GM12874 (cell line): ENCODE results near the gene ZNF441.

Experiments
- CTCF ChIP-seq: IDR thresholded peaks from 2 replicates; pipeline ENCODE4 v1.5.1; 2011; ENCODE audit warnings: low read depth, mild to moderate bottlenecking, control low read depth, low read length, moderate library complexity; ENCODE audit not compliant: insufficient read depth

The ZNF441 gene

GRCh38 chr19:11806354-11807098, 39.7 kb downstream of the ZNF441 start:
- no peak for TF ChIP-seq CTCF

DNA sequence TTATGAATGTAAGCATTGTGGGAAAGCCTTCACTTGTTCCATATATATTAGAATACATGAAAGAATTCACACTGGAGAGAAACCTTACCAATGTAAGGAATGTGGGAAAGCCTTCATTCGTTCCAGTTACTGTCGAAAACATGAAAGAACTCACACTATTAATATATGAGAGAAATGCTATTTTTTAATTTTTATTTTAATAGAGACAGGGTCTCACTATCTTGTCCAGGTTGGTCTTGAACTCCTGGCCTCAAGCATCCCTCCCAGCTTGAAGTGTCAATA, 40.2 kb downstream of the ZNF441 start:
- TF ChIP-seq CTCF, result no peak

DNA sequence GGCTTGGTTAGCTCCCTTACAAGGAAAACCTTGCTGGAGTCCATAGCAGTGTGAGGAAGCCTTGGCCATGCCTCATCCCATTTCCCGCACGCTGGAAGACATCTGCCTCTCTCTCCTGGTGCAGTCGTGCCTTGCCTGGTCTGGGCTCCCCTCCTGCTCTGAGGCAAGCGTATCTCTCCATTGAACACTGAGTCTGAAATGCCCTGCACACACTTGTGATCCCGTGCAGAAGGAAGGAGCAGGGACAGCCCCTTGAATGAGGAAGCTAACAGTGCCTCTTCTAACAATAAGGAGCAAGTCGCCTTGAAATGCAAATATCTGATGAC, 46.9 kb downstream of the ZNF441 start:
- no peak for TF ChIP-seq CTCF

DNA sequence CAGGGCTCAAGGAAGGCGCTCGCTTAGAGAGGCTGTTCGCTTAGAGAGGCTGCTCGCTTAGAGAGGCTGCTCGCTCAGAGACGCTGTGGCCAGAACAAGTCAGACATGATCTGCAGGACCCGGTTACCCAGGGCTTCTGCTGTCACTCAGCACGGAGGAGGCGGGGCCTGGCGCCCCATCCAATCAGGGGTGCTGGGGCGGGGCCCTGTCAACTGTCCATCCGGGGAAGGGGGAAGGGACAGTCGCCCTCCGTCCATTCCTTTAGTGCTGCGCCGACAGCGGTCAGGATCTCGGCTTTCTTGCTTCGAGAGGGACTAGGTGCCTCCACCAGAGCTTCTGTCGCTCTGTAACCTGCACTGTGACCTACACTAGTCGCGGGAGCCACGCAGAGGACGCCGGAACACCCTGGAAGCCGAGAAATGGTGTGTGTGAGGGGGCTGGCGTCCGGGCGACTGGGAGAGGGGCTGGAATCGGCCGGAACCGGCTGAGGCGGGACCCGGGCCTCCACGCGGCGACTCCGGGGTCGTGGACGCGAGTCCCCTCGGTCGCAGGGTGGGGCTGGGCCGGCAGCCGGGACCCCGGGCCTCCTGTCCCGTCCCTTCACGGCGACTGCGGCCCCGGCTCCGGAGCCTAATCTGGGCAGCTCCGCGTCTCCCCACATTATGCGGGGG, 47.4 kb downstream of the ZNF441 start, which contains the start of gene ZNF440:
Gene ZNF440, plus strand, starts transcription at position 245 of the 671 bp plus-strand sequence. Its CDS starts 175 bp downstream, at position 420.
- TF ChIP-seq CTCF, result no peak

DNA sequence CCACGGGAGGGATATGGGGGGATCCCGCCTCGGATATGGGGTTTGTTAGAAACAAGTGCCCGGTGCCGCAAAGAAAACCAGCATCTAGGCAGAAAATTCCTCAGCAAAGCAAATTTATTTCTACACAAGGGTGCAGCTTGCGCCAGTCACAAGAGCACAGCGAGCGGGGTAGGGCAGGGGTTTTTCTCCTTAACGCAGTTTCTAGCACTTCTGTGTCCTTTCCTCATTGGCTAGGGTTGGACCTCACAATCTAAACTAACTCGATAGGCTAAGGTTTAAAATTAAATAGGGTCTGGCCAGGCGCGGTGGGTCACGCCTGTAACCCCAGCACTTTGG, 47.9 kb downstream of the ZNF441 start:
- TF ChIP-seq CTCF, result no peak

DNA sequence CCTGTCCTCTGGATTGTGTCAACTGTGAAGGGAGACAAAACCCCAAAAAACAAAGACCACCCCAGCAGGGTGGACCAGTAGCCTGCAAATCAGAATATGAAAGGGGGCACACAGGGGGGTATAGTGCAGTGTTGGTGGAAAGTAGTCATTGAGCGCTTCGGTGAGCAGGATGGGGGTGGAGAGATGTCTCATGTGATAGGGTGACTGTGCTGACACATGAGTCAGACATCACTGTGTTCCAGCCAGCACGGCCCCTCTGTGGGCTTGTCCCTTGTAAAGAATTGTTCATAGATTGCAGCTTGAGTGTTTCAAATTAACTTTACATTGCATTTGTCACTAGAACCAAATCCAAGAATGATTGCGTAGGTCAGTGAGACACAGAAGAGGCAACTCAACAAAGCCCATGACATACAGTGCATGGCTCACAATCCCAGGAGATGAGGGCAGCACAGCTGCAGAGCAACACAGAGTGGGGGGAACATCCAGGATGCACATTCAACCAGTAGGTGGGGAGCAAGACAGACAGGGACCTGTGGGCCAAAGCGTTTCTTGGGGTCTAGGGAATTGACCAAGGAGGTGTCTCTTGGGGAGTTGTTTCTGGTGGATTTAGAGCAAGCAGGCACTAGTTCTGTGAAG, 54.8 kb downstream of the ZNF441 start:
- TF ChIP-seq CTCF, result no peak

GRCh38 chr19:11832253-11832912, 65.6 kb downstream of the ZNF441 start:
- no peak for TF ChIP-seq CTCF
